ENCODE data around the gene GREB1L.

Gene GREB1L

GRCh38 chr18:21406116-21406515 lies 164.1 kb downstream of the GREB1L start:
- Histone ChIP-seq H3K27ac (no peak overlapping the region), H3K4me3 (no peak overlapping the region)

- Histone ChIP-seq H3K27ac (no peak overlapping the region), H3K4me3 (no peak overlapping the region)
Measured at GRCh38 chr18:21408681-21409080, 166.6 kb downstream of the GREB1L start.

GRCh38 chr18:21433436-21433835 lies 191.4 kb downstream of the GREB1L start:
- no peak overlapping the region for H3K27ac ChIP-seq

GRCh38 chr18:21439431-21439846 lies 197.4 kb downstream of the GREB1L start:
- no peak overlapping the region for H3K4me3 ChIP-seq
- H3K27ac ChIP-seq, result no peak overlapping the region

More at GRCh38 chr18:21433436-21433835, 191.4 kb downstream of the GREB1L start:
- H3K4me3 ChIP-seq, result no peak overlapping the region

GRCh38 chr18:21441670-21442069 lies 199.6 kb downstream of the GREB1L start:
- no peak overlapping the region for H3K4me3 ChIP-seq
- no peak overlapping the region for H3K27ac ChIP-seq

GRCh38 chr18:21443776-21444464 lies 201.9 kb downstream of the GREB1L start:
- Histone ChIP-seq H3K27ac (no peak overlapping the region), H3K4me3 (no peak overlapping the region)

GRCh38 chr18:21444465-21445212 lies 202.6 kb downstream of the GREB1L start:
- H3K4me3 ChIP-seq, result no peak overlapping the region
- no peak overlapping the region for H3K27ac ChIP-seq

GRCh38 chr18:21448299-21448698 lies 206.3 kb downstream of the GREB1L start:
- Histone ChIP-seq H3K27ac (no peak overlapping the region), H3K4me3 (no peak overlapping the region)

GRCh38 chr18:21449367-21450290 lies 207.6 kb downstream of the GREB1L start:
- no peak overlapping the region for H3K27ac ChIP-seq
- no peak overlapping the region for H3K4me3 ChIP-seq

- H3K4me3 ChIP-seq, result no peak overlapping the region
- H3K27ac ChIP-seq, result no peak overlapping the region
Measured at GRCh38 chr18:21450503-21450902, 208.5 kb downstream of the GREB1L start.

- Histone ChIP-seq H3K4me3 (no peak overlapping the region), H3K27ac (no peak overlapping the region)
Measured at GRCh38 chr18:21450913-21451312, 208.9 kb downstream of the GREB1L start.

GRCh38 chr18:21451851-21452250 lies 209.8 kb downstream of the GREB1L start:
- H3K27ac ChIP-seq, result no peak overlapping the region
- no peak overlapping the region for H3K4me3 ChIP-seq

- Histone ChIP-seq H3K4me3 (no peak overlapping the region), H3K27ac (no peak overlapping the region)
Measured at GRCh38 chr18:21452276-21452780, 210.3 kb downstream of the GREB1L start.

- Histone ChIP-seq H3K4me3 (no peak overlapping the region), H3K27ac (no peak overlapping the region)
Measured at GRCh38 chr18:21452796-21453510, 210.9 kb downstream of the GREB1L start.

GRCh38 chr18:21453511-21453901 lies 211.5 kb downstream of the GREB1L start:
- no peak overlapping the region for H3K4me3 ChIP-seq
- no peak overlapping the region for H3K27ac ChIP-seq

- Histone ChIP-seq H3K27ac (no peak overlapping the region), H3K4me3 (no peak overlapping the region)
Measured at GRCh38 chr18:21454725-21455124, 212.7 kb downstream of the GREB1L start.

- H3K27ac ChIP-seq, result no peak overlapping the region
Measured at GRCh38 chr18:21456428-21457178, 214.6 kb downstream of the GREB1L start.

GRCh38 chr18:21457179-21457535 lies 215.1 kb downstream of the GREB1L start:
- no peak overlapping the region for H3K4me3 ChIP-seq
- no peak overlapping the region for H3K27ac ChIP-seq

More at GRCh38 chr18:21456428-21457178, 214.6 kb downstream of the GREB1L start:
- H3K4me3 ChIP-seq, result no peak overlapping the region

GRCh38 chr18:21458310-21458709 lies 216.3 kb downstream of the GREB1L start:
- H3K4me3 ChIP-seq, result no peak overlapping the region
- H3K27ac ChIP-seq, result no peak overlapping the region
